ENCODE data around the gene HS3ST5. TPM values are rescaled to one million over a fixed set of nuclear protein-coding genes. Genes with fewer than 3 reads are reported as not detected.
A peak's percentile ranks its signal among the peaks of the same experiment; 100 is the strongest.

The HS3ST5 gene
- total RNA-seq, 1 experiment from 2014 or later: 14.4 TPM

GRCh38 chr6:114210467-114210866 is 132.4 kb downstream of the HS3ST5 start:
- H3K23ac ChIP-seq (ENCODE audit: insufficient read length, low read depth, low read length): no peak overlapping the region
- no peaks in the 10 kb centered on the region for H3K79me1 ChIP-seq (ENCODE audit: insufficient read depth, low read depth, low read length, poor library complexity, severe bottlenecking)
- H3K18ac ChIP-seq (ENCODE audit: insufficient read length, low read depth, low read length): no peak overlapping the region
- H3K4ac ChIP-seq (ENCODE audit: low read depth, low read length): no peak overlapping the region
- Mint-ChIP-seq H3K36me3 (ENCODE audit: insufficient read depth in 1 of 3, low read depth in 3 of 3) (peaks cover 35 to 77% (median 35%) of the 10 kb centered on the region in 3 experiments), H3K4me3 (no peak overlapping the region), H3K27me3 (ENCODE audit: low read depth) (no peaks in the 10 kb centered on the region), H3K4me1 (peaks cover 19% of the 10 kb centered on the region in 2 experiments), H3K27ac (peak overlapping the region in 1 of 3 experiments; percentile 5; a peak in 1 of 7 replicates), H3K9me3 (peaks cover 23 to 24% of the 10 kb centered on the region in 2 experiments)
- no peak overlapping the region for H3T11ph ChIP-seq (ENCODE audit: low read length)
- H2AFZ ChIP-seq (ENCODE audit: low read length): no peak overlapping the region
- H3K4me2 ChIP-seq (ENCODE audit: insufficient read depth, insufficient read length, low read length): no peak overlapping the region
- no CpG with 5 or more reads among the region's 4 CpGs for WGBS (ENCODE audit: extremely low coverage, insufficient read length, low lambda C conversion rate)
- H2BK5ac ChIP-seq (ENCODE audit: insufficient read length, low read length): no peak overlapping the region
- no peaks in the 10 kb centered on the region for H3K79me2 ChIP-seq (ENCODE audit: insufficient read depth, low read length)
- H2BK12ac ChIP-seq (ENCODE audit: insufficient read length, low read depth, low read length): no peak overlapping the region
- H3K27ac ChIP-seq (ENCODE audit: insufficient read length, low read depth, low read length): no peak overlapping the region
- peaks cover 4% of the 10 kb centered on the region for H3K9me3 ChIP-seq (ENCODE audit: control insufficient read depth, low read depth, low read length)
- no peaks in the 10 kb centered on the region for H3K27me3 ChIP-seq (ENCODE audit: insufficient read depth, low read length)
- no peak for DNase-seq
- H2BK20ac ChIP-seq (ENCODE audit: low read depth, low read length, poor library complexity, severe bottlenecking): no peak overlapping the region
- no peaks in the 10 kb centered on the region for H4K20me1 ChIP-seq (ENCODE audit: control insufficient read depth, insufficient read depth, insufficient read length)
- H3K4me1 ChIP-seq (ENCODE audit: insufficient read depth, low read length): no peaks in the 10 kb centered on the region
- H4K8ac ChIP-seq (replicated peaks; ENCODE audit: insufficient read length, low read depth, low read length): no peak overlapping the region
- H2AK5ac ChIP-seq (ENCODE audit: insufficient read length, low read length): no peak overlapping the region
- H2BK120ac ChIP-seq (ENCODE audit: low read depth, low read length, poor library complexity, severe bottlenecking): no peak overlapping the region
- TF ChIP-seq CTCF (conservative IDR thresholded peaks at IDR 0.05): no peak
- H4K5ac ChIP-seq (ENCODE audit: insufficient read length, low read depth, low read length): no peak overlapping the region
- no peak overlapping the region for H3K14ac ChIP-seq (ENCODE audit: insufficient read depth, low read length)
- H3K9ac ChIP-seq (ENCODE audit: extremely low read depth, insufficient read length, low read length): no peak overlapping the region
- H3K56ac ChIP-seq (ENCODE audit: insufficient read length, low read depth, low read length): no peak overlapping the region
- H3K23me2 ChIP-seq (ENCODE audit: insufficient read length, low read depth, low read length, poor library complexity, severe bottlenecking): no peaks in the 10 kb centered on the region
- no peak overlapping the region for H4K91ac ChIP-seq (ENCODE audit: insufficient read length, low read depth, low read length)
- H2BK15ac ChIP-seq (ENCODE audit: low read depth, low read length): no peak overlapping the region
